ENCODE data around the gene ATP8B3.
A peak's percentile ranks its signal among the peaks of the same experiment; 100 is the strongest.

Gene ATP8B3

DNA sequence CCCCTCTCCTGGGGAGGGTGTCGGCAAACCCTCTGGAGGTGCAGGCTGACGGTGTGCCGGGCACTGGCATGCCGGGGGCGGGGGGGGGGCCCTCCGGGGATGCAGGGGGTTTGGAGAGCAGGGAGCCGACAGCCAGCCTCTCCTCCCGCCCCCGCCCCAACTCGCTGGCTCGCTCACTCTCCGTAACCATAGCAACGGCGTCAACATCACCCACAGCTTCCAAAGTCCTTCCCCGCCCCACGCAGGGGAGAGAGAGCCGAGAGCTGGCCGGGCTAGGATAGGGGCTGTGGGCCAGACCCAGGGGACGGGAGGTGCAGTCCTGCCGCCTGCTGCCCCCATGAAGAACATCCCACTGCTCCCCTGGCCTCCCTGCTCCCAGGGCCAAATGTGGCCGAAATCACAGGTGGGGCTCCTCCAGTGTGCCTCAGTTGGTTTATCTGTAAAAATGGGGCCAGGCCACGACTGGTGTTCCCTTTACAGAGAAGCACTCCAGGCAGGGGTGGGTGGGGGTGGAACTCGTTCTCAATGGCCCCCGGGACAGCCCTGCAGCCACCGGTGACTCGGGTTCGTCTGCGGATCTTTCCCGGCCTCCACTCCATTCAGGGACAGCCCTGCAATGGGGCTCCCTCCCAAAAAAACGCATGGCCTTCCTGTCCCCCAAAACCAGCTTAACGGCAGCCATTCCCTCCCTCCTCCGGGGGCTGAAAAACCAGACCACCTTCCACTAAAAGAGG lies 48.1 kb upstream of the ATP8B3 start (continued):
- TF ChIP-seq ZNF366 (tag by site-specific recombination; conservative IDR thresholded peaks at IDR 0.05) (no peak), ZNF341 (tag by site-specific recombination; IDR thresholded peaks at IDR 0.05; ENCODE audit: low read depth) (peak; percentile 46), ZNF600 (tag by site-specific recombination; IDR thresholded peaks at IDR 0.05) (peak; percentile 71), ZNF629 (tag by site-specific recombination; IDR thresholded peaks at IDR 0.05) (no peak), ZNF501 (tag by site-specific recombination; IDR thresholded peaks at IDR 0.05) (no peak), EGR2 (tag by site-specific recombination; IDR thresholded peaks at IDR 0.05; ENCODE audit: low read depth) (peak; percentile 88), IKZF3 (tag by site-specific recombination; IDR thresholded peaks at IDR 0.05) (peak; percentile 11; the same call in 1 of the 2 replicates), SP7 (tag by site-specific recombination; IDR thresholded peaks at IDR 0.05) (0 out of 2 replicates have a peak, but pooled peaks have one; percentile 17), ZNF707 (tag by site-specific recombination; IDR thresholded peaks at IDR 0.05) (no peak), ZSCAN30 (tag by site-specific recombination; IDR thresholded peaks at IDR 0.05) (no peak), ZNF843 (tag by site-specific recombination; IDR thresholded peaks at IDR 0.05) (no peak), ZBTB8A (tag by site-specific recombination; IDR thresholded peaks at IDR 0.05) (no peak), MZF1 (tag by site-specific recombination; IDR thresholded peaks at IDR 0.05; ENCODE audit: borderline replicate concordance) (no peak), SP2 (tag by site-specific recombination; IDR thresholded peaks at IDR 0.05) (peak; percentile 47; the same call in 1 of the 2 replicates), GLI4 (tag by site-specific recombination; IDR thresholded peaks at IDR 0.05) (no peak), ZFHX2 (tag by site-specific recombination; conservative IDR thresholded peaks at IDR 0.05) (peak; percentile 89), KLF8 (tag by site-specific recombination; IDR thresholded peaks at IDR 0.05) (peak; percentile 32; the same call in 1 of the 2 replicates), ZEB2 (tag by site-specific recombination; IDR thresholded peaks at IDR 0.05) (no peak), ZNF549 (tag by site-specific recombination; IDR thresholded peaks at IDR 0.05) (no peak)
- TF ChIP-seq, protein P1, sequence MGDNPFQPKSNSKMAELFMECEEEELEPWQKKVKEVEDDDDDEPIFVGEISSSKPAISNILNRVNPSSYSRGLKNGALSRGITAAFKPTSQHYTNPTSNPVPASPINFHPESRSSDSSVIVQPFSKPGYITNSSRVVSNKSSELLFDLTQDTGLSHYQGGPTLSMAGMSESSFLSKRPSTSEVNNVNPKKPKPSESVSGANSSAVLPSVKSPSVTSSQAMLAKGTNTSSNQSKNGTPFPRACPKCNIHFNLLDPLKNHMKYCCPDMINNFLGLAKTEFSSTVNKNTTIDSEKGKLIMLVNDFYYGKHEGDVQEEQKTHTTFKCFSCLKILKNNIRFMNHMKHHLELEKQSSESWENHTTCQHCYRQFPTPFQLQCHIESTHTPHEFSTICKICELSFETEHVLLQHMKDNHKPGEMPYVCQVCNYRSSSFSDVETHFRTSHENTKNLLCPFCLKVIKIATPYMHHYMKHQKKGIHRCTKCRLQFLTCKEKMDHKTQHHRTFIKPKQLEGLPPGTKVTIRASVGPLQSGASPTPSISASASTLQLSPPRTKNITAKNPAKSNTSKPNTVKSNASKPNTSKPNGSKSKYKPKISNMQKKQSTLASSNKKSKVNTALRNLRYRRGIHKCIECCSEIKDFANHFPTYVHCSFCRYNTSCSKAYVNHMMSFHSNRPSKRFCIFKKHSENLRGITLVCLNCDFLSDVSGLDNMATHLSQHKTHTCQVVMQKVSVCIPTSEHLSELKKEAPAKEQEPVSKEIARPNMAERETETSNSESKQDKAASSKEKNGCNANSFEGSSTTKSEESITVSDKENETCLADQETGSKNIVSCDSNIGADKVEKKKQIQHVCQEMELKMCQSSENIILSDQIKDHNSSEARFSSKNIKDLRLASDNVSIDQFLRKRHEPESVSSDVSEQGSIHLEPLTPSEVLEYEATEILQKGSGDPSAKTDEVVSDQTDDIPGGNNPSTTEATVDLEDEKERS (tag by site-specific recombination; IDR thresholded peaks at IDR 0.05) = no peak
- TF ChIP-seq, protein P2, sequence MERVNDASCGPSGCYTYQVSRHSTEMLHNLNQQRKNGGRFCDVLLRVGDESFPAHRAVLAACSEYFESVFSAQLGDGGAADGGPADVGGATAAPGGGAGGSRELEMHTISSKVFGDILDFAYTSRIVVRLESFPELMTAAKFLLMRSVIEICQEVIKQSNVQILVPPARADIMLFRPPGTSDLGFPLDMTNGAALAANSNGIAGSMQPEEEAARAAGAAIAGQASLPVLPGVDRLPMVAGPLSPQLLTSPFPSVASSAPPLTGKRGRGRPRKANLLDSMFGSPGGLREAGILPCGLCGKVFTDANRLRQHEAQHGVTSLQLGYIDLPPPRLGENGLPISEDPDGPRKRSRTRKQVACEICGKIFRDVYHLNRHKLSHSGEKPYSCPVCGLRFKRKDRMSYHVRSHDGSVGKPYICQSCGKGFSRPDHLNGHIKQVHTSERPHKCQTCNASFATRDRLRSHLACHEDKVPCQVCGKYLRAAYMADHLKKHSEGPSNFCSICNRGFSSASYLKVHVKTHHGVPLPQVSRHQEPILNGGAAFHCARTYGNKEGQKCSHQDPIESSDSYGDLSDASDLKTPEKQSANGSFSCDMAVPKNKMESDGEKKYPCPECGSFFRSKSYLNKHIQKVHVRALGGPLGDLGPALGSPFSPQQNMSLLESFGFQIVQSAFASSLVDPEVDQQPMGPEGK (tag by site-specific recombination; IDR thresholded peaks at IDR 0.05) = peak; percentile 68; the same call in 1 of the 2 replicates
- TF ChIP-seq, protein P3, sequence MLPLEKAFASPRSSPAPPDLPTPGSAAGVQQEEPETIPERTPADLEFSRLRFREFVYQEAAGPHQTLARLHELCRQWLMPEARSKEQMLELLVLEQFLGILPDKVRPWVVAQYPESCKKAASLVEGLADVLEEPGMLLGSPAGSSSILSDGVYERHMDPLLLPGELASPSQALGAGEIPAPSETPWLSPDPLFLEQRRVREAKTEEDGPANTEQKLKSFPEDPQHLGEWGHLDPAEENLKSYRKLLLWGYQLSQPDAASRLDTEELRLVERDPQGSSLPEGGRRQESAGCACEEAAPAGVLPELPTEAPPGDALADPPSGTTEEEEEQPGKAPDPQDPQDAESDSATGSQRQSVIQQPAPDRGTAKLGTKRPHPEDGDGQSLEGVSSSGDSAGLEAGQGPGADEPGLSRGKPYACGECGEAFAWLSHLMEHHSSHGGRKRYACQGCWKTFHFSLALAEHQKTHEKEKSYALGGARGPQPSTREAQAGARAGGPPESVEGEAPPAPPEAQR (tag by site-specific recombination; IDR thresholded peaks at IDR 0.05) = no peak
- TF ChIP-seq, protein P4, sequence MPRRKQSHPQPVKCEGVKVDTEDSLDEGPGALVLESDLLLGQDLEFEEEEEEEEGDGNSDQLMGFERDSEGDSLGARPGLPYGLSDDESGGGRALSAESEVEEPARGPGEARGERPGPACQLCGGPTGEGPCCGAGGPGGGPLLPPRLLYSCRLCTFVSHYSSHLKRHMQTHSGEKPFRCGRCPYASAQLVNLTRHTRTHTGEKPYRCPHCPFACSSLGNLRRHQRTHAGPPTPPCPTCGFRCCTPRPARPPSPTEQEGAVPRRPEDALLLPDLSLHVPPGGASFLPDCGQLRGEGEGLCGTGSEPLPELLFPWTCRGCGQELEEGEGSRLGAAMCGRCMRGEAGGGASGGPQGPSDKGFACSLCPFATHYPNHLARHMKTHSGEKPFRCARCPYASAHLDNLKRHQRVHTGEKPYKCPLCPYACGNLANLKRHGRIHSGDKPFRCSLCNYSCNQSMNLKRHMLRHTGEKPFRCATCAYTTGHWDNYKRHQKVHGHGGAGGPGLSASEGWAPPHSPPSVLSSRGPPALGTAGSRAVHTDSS (tag by site-specific recombination; IDR thresholded peaks at IDR 0.05) = no peak

Data from HEK293 (cell line).